HEK293T (cell line): ENCODE measurements around the gene GLIPR1L2.

Experiments
- CTCF ChIA-PET: fragments of 350-600 bp; formaldehyde crosslinking; extraction: SDS; loops from one replicate; lab custom pipeline; 2021; ENCODE audit warnings: antibody characterized with exemption, inconsistent platforms; lab: Yijun Ruan, JAX
- POLR2A ChIA-PET: fragments of 350-600 bp; formaldehyde crosslinking; extraction: SDS; loops from one replicate; lab custom pipeline; 2020; ENCODE audit warnings: antibody characterized with exemption, inconsistent platforms; lab: Yijun Ruan, JAX
- DNase-seq: peaks from one replicate; pipeline ENCODE4 v3.0.0; 2012; ENCODE audit warnings: mixed read lengths; ENCODE audit errors: extremely low spot score
- ARNT ChIP-seq: fragments of 450-650 bp; IDR thresholded peaks from 2 replicates; pipeline ENCODE4 v1.6.1; 2017; ENCODE audit warnings: mild to moderate bottlenecking
- BHLHE40 ChIP-seq: fragments of 450-650 bp; IDR thresholded peaks from 2 replicates; pipeline ENCODE4 v1.6.1; 2016; ENCODE audit warnings: mild to moderate bottlenecking, moderate library complexity, borderline replicate concordance
- CTBP1 ChIP-seq: fragments of 450-650 bp; IDR thresholded peaks from 2 replicates; pipeline ENCODE4 v1.6.1; 2016; ENCODE audit warnings: borderline replicate concordance
- ELF4 ChIP-seq: fragments of 450-650 bp; IDR thresholded peaks from 2 replicates; pipeline ENCODE4 v1.6.1; 2017; ENCODE audit warnings: antibody characterized with exemption
- FOXA1 ChIP-seq: fragments of 450-650 bp; IDR thresholded peaks from 2 replicates; pipeline ENCODE4 v1.6.1; 2016; ENCODE audit warnings: mild to moderate bottlenecking
- FOXK2 ChIP-seq: fragments of 450-650 bp; IDR thresholded peaks from 2 replicates; pipeline ENCODE4 v1.6.1; 2016; ENCODE audit warnings: mild to moderate bottlenecking
- FOXM1 ChIP-seq: fragments of 450-650 bp; IDR thresholded peaks from 2 replicates; pipeline ENCODE4 v1.6.1; 2017; ENCODE audit warnings: mild to moderate bottlenecking, borderline replicate concordance
- HDGF ChIP-seq: fragments of 450-650 bp; IDR thresholded peaks from 2 replicates; pipeline ENCODE4 v1.6.1; 2017; ENCODE audit warnings: antibody characterized with exemption, borderline replicate concordance
- L3MBTL2 ChIP-seq: fragments of 450-650 bp; conservative IDR thresholded peaks from 2 replicates; pipeline ENCODE4 v1.6.1; 2016; ENCODE audit warnings: mild to moderate bottlenecking
- LEF1 ChIP-seq: fragments of 450-650 bp; IDR thresholded peaks from 2 replicates; pipeline ENCODE4 v1.6.1; 2017; ENCODE audit warnings: mild to moderate bottlenecking, borderline replicate concordance
- NFRKB ChIP-seq: fragments of 450-650 bp; IDR thresholded peaks from 2 replicates; pipeline ENCODE4 v1.6.1; 2016; ENCODE audit warnings: mild to moderate bottlenecking, moderate library complexity
- PKNOX1 ChIP-seq: fragments of 450-650 bp; IDR thresholded peaks from 2 replicates; pipeline ENCODE4 v1.6.1; 2016
- SP1 ChIP-seq: fragments of 450-650 bp; IDR thresholded peaks from 2 replicates; pipeline ENCODE4 v1.6.1; 2017
- SUZ12 ChIP-seq: fragments of 450-650 bp; IDR thresholded peaks from 2 replicates; pipeline ENCODE4 v1.6.1; 2016; ENCODE audit warnings: mild to moderate bottlenecking
- TARDBP ChIP-seq: fragments of 450-650 bp; IDR thresholded peaks from 2 replicates; pipeline ENCODE4 v1.6.1; 2016
- ZNF384 ChIP-seq: fragments of 450-650 bp; IDR thresholded peaks from 2 replicates; pipeline ENCODE4 v1.6.1; 2016

The GLIPR1L2 gene

GRCh38 chr12:75427491-75427890 is 36.6 kb downstream of the GLIPR1L2 start:
- TF ChIP-seq PKNOX1 (no peak), FOXA1 (no peak), LEF1 (no peak), SP1 (no peak)
- ChIA-PET POLR2A (no interaction called here), CTCF (no interaction called here)
- DNase-seq = no peak

- ChIA-PET POLR2A (no interaction called here), CTCF (no interaction called here)
- TF ChIP-seq SP1 = no peak
- no peak for TF ChIP-seq ELF4
- no peak for TF ChIP-seq ZNF384
- TF ChIP-seq SUZ12 = no peak
- no peak for TF ChIP-seq TARDBP
- TF ChIP-seq BHLHE40 = no peak
- no peak for TF ChIP-seq LEF1
- TF ChIP-seq CTBP1 = no peak
- no peak for TF ChIP-seq NFRKB
- TF ChIP-seq HDGF = no peak
- TF ChIP-seq ARNT = no peak
- no peak for DNase-seq
These were observed 37.9 kb downstream of the GLIPR1L2 start for GRCh38 chr12:75428767-75429166.

- TF ChIP-seq ARNT = no peak
- TF ChIP-seq LEF1 = no peak
- TF ChIP-seq FOXK2 = no peak
- no peak for TF ChIP-seq PKNOX1
- no peak for TF ChIP-seq ELF4
- TF ChIP-seq SUZ12 = no peak
- TF ChIP-seq BHLHE40 = no peak
- no peak for TF ChIP-seq NFRKB
- no peak for TF ChIP-seq FOXA1
- no peak for TF ChIP-seq SP1
- TF ChIP-seq L3MBTL2 = no peak
- TF ChIP-seq ZNF384 = no peak
- no peak for TF ChIP-seq HDGF
- no peak for TF ChIP-seq TARDBP
- TF ChIP-seq FOXM1 = no peak
- no peak for TF ChIP-seq CTBP1
- ChIA-PET CTCF (no interaction called here), POLR2A (no interaction called here)
- no peak for DNase-seq
These were observed 42.0 kb downstream of the GLIPR1L2 start for GRCh38 chr12:75432924-75433323.

GRCh38 chr12:75437564-75437963 is 46.7 kb downstream of the GLIPR1L2 start:
- POLR2A ChIA-PET = no interaction called here
- CTCF ChIA-PET = interaction anchor here (0.7 kb wide), 1 partner anchor 129 kb away, joined by 3 read pairs; no protein-coding TSS in a partner anchor
- DNase-seq = peak; percentile 11
- no peak for TF ChIP-seq ELF4
- TF ChIP-seq CTBP1 = no peak
- TF ChIP-seq FOXM1 = no peak
- no peak for TF ChIP-seq TARDBP
- TF ChIP-seq L3MBTL2 = no peak
- TF ChIP-seq LEF1 = no peak
- TF ChIP-seq FOXA1 = no peak
- TF ChIP-seq NFRKB = no peak
- TF ChIP-seq PKNOX1 = no peak
- no peak for TF ChIP-seq HDGF
- TF ChIP-seq ZNF384 = no peak
- no peak for TF ChIP-seq SP1
- no peak for TF ChIP-seq FOXK2
- TF ChIP-seq SUZ12 = no peak

GRCh38 chr12:75438059-75438754 is 47.3 kb downstream of the GLIPR1L2 start:
- ChIA-PET CTCF (no interaction called here), POLR2A (no interaction called here)
- TF ChIP-seq PKNOX1 (no peak), FOXM1 (no peak), ARNT (no peak), L3MBTL2 (no peak), FOXA1 (no peak), NFRKB (no peak)
- no peak for DNase-seq

GRCh38 chr12:75439048-75439447 is 48.2 kb downstream of the GLIPR1L2 start:
- POLR2A ChIA-PET = no interaction called here
- CTCF ChIA-PET = no interaction called here
- no peak for TF ChIP-seq FOXM1
- TF ChIP-seq SP1 = no peak
- no peak for TF ChIP-seq CTBP1
- no peak for TF ChIP-seq L3MBTL2
- TF ChIP-seq ELF4 = no peak
- no peak for TF ChIP-seq HDGF
- no peak for TF ChIP-seq LEF1
- no peak for TF ChIP-seq SUZ12
- TF ChIP-seq NFRKB = no peak
- TF ChIP-seq PKNOX1 = no peak
- no peak for TF ChIP-seq ARNT
- TF ChIP-seq FOXA1 = no peak
- no peak for TF ChIP-seq FOXK2
- no peak for TF ChIP-seq BHLHE40
- no peak for TF ChIP-seq ZNF384
- DNase-seq = no peak
